ENCODE measurements around the gene SLC7A11.

SLC7A11 gene

DNA sequence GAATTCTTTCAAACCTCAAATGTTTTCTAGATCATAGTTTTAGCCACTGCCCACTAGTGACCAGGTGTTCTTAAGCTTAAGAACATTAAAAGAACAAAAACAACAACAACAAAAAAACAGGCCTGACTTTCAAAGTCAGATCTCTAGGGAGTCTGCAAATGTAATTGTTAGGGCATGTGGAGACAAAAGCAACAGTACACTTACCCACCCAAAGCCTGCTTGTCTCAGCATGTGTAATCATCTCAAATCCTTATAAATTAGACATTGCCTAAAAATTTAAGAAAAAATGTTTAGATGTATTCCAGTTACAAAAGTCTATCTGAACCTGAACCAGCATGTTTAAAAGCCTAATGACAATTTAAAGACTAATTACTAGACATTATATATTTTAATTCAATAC is 79.9 kb downstream of the SLC7A11 start:
- Histone ChIP-seq H3K4me1 (no peaks in the 10 kb centered on the region), H3K4me3 (no peak overlapping the region), H3K9me3 (no peaks in the 10 kb centered on the region), H3K27me3 (no peaks in the 10 kb centered on the region), H3K36me3 (no peaks in the 10 kb centered on the region), H3K27ac (no peak overlapping the region)
- TF ChIP-seq, protein P1, sequence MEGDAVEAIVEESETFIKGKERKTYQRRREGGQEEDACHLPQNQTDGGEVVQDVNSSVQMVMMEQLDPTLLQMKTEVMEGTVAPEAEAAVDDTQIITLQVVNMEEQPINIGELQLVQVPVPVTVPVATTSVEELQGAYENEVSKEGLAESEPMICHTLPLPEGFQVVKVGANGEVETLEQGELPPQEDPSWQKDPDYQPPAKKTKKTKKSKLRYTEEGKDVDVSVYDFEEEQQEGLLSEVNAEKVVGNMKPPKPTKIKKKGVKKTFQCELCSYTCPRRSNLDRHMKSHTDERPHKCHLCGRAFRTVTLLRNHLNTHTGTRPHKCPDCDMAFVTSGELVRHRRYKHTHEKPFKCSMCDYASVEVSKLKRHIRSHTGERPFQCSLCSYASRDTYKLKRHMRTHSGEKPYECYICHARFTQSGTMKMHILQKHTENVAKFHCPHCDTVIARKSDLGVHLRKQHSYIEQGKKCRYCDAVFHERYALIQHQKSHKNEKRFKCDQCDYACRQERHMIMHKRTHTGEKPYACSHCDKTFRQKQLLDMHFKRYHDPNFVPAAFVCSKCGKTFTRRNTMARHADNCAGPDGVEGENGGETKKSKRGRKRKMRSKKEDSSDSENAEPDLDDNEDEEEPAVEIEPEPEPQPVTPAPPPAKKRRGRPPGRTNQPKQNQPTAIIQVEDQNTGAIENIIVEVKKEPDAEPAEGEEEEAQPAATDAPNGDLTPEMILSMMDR (IDR thresholded peaks at IDR 0.05) = no peak
- DNase-seq = no peak
- intact Hi-C loops (cut with DNase I; ENCODE audit: low total_unique reads) = no loop called here

DNA sequence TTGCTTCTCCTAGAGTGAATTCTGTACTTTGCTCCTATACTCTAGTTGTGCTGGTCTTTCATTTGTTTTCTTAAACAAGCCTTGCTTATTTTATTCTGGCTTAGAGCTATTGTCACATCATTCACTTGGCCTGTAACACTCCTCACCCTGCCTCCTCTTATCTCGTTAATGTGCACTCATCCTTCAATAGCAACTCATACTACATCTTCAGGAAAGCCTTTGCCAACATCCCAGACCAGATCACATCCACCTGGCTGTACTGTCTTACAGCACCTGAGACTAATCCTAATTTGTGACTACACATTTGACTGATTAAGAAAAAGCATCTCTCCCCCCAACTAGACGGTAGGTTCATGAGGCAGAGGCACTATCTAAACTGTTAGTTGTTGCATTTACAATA is 80.8 kb downstream of the SLC7A11 start:
- TF ChIP-seq, protein P1 (IDR thresholded peaks at IDR 0.05) = no peak
- intact Hi-C loops (cut with DNase I; ENCODE audit: low total_unique reads) = no loop called here
- Histone ChIP-seq H3K4me1 (no peaks in the 10 kb centered on the region), H3K36me3 (no peaks in the 10 kb centered on the region), H3K27me3 (no peaks in the 10 kb centered on the region), H3K27ac (no peak overlapping the region), H3K9me3 (no peaks in the 10 kb centered on the region), H3K4me3 (no peak overlapping the region)
- no peak for DNase-seq

DNA sequence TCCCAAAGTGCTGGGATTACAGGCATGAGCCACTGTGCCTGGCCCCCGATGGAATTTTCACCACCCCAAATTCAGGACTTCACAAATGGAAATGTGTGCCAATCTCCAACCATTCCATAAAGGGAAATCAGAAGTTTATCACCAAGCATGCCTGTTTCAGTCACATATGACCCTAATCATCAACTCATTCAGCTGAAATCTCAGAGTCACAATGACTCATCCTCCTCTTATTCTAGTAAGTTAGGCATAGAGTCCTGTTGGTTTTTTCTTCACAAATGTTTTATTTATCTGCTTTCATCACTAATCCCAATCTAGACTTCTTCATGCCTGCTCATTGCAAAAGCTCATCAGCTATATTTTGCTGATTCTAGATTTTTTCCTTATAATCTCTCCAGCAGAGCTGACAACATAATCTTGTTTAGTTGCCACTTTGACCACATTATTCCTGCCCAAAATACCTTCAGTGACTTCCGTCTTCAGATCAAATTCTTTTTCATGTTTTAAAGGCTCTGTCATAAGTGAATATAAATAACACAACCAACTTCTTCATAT is 83.3 kb downstream of the SLC7A11 start:
- intact Hi-C loops (cut with DNase I; ENCODE audit: low total_unique reads) = no loop called here
- DNase-seq = no peak
- TF ChIP-seq, protein P1 (IDR thresholded peaks at IDR 0.05) = no peak
- Histone ChIP-seq H3K36me3 (no peaks in the 10 kb centered on the region), H3K9me3 (no peaks in the 10 kb centered on the region), H3K4me1 (no peaks in the 10 kb centered on the region), H3K4me3 (no peak overlapping the region), H3K27ac (no peak overlapping the region), H3K27me3 (no peaks in the 10 kb centered on the region)

DNA sequence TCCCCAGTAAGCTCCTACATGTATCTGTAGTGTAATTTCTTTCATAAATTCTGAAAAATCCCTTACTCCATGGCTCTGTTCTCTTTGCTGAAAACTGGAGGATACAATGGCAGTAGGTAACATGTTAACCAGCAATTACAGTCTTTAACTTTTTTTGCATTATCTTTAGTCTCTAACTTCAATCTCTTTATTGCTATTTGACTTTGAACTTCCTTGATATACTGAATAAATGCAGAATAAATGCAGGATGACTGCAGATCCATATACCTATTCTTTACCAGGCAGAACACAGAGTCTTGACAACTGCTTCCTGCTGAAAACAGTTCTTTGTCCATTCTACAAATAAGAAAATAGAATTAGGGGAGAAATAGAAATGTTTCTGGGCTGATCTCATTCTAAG is 101.3 kb downstream of the SLC7A11 start:
- Histone ChIP-seq H3K4me1 (no peaks in the 10 kb centered on the region), H3K27ac (no peak overlapping the region), H3K36me3 (no peaks in the 10 kb centered on the region), H3K9me3 (no peaks in the 10 kb centered on the region), H3K27me3 (no peaks in the 10 kb centered on the region), H3K4me3 (no peak overlapping the region)
- intact Hi-C loops (cut with DNase I; ENCODE audit: low total_unique reads) = no loop called here
- TF ChIP-seq, protein P1 (IDR thresholded peaks at IDR 0.05) = no peak
- no peak for DNase-seq

GRCh38 chr4:138138774-138139173 is 103.4 kb downstream of the SLC7A11 start:
- Histone ChIP-seq H3K4me3 (no peak overlapping the region), H3K9me3 (no peaks in the 10 kb centered on the region), H3K27ac (no peak overlapping the region), H3K27me3 (no peaks in the 10 kb centered on the region), H3K4me1 (no peaks in the 10 kb centered on the region), H3K36me3 (no peaks in the 10 kb centered on the region)
- TF ChIP-seq, protein P1 (IDR thresholded peaks at IDR 0.05) = no peak
- DNase-seq = no peak
- intact Hi-C loops (cut with DNase I; ENCODE audit: low total_unique reads) = no loop called here

DNA sequence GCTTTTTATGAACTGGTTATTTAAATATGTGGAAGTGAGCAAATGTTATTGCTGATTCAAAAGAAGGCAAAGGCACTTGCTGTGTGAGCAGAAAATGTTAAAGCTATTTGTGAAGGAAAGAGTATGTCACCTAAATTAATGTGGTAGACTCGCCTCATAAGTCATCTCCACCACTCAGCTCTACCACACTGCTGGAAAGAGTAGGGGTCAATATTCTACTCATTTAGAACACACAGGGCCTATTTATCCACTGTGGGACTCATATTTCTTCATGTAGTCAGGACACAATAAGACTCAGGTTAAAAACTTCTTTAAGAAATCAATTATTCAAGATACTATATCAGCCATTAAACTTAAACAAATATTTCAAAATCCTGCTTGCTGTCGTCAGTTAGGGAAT is 106.5 kb downstream of the SLC7A11 start:
- DNase-seq = no peak
- TF ChIP-seq, protein P1 (IDR thresholded peaks at IDR 0.05) = no peak
- Histone ChIP-seq H3K27me3 (no peaks in the 10 kb centered on the region), H3K9me3 (peaks cover 0 to 11% (median 4%) of the 10 kb centered on the region in 3 donors), H3K27ac (no peak overlapping the region), H3K4me1 (no peaks in the 10 kb centered on the region), H3K36me3 (no peaks in the 10 kb centered on the region), H3K4me3 (no peak overlapping the region)
- intact Hi-C loops (cut with DNase I; ENCODE audit: low total_unique reads) = no loop called here
